ENCODE results near the gene ATXN10. TPM values are rescaled to one million over a fixed set of nuclear protein-coding genes. Genes with fewer than 3 reads are reported as not detected.

The ATXN10 gene
- total RNA-seq, 1 donor from 2014 or later = 121 TPM

DNA sequence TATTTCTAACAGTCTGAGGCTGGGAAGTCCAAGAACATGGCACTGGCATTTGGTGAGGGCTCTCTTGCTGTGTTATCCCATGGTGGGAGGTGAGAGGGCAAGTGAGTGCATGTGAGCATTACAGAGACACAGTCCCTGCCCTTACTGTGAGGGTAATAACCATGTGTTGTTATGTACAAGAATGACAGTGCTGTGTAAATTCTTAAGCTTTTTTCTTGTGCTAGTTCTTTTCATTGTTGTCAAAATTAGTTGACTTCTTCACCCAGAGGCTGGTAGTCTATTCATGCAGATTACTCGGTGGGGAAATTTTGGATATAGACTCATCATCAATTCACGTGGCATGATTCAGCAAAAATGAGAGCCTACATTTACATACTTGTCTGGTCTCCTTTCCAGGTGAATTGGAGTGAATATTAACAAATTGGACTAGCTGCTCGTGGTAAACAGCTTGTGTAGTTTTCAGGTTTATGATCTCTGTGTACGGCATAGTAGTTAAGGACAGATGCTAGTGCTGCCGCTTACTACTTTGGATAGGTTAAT lies 49.3 kb downstream of the ATXN10 start:
- Mint-ChIP-seq H3K9me3 (peaks cover 7% of the 10 kb centered on the region), H3K27me3 (no peaks in the 10 kb centered on the region), H3K4me3 (no peak overlapping the region), H3K27ac (no peak overlapping the region), H3K36me3 (ENCODE audit: low read depth) (peaks cover 43% of the 10 kb centered on the region), H3K4me1 (peaks cover 16% of the 10 kb centered on the region)
- intact Hi-C loops (cut with micrococcal nuclease) = no loop called here
- DNase-seq = no peak

DNA sequence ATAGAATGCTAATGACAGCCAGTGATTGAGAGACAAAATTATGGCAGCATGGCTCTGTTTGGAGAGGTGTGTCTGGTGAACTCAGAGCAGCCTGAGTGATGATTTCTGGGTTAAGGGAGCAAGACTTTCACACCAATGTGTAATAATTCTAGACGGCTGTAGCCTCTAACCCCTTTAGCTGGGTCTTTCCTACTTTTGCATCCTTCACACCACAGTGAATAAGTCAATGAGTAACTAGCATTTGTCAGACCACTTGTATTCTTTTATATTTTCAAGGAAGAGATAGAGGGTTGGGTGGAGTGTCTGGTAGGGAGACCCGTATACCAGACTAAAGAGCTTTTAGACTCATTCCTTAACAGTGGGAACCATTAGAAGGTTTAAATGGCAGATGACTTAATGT lies 50.4 kb downstream of the ATXN10 start:
- Mint-ChIP-seq H3K36me3 (ENCODE audit: low read depth) (peaks cover 40% of the 10 kb centered on the region), H3K9me3 (peaks cover 7% of the 10 kb centered on the region), H3K4me1 (peaks cover 19% of the 10 kb centered on the region), H3K27ac (no peak overlapping the region), H3K4me3 (no peak overlapping the region), H3K27me3 (no peaks in the 10 kb centered on the region)
- intact Hi-C loops (cut with micrococcal nuclease) = no loop called here
- no peak for DNase-seq

DNA sequence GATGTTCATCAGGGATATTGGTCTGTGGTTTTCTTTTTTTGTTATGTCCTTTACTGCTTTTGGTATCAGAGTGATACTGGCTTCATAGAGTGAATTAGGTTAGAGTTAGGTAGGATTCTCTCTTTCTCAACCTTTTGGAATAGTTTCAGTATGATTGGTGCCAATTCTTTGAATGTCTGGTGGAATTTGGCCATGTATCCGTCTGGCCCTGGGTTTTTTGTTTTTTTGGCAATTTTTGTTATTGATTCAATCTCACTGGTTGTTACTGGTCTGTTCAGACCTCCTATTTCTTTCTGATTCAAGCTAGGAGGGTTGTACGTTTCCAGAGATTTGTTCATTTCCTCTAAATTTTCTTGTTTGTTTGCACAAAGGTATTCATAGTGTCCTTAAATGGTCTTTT lies 54.4 kb downstream of the ATXN10 start:
- Mint-ChIP-seq H3K4me3 (no peak overlapping the region), H3K27ac (no peak overlapping the region), H3K9me3 (peaks cover 7% of the 10 kb centered on the region), H3K27me3 (no peaks in the 10 kb centered on the region), H3K36me3 (ENCODE audit: low read depth) (peaks cover 34% of the 10 kb centered on the region), H3K4me1 (peaks cover 23% of the 10 kb centered on the region)
- intact Hi-C loops (cut with micrococcal nuclease) = no loop called here
- DNase-seq = no peak

DNA sequence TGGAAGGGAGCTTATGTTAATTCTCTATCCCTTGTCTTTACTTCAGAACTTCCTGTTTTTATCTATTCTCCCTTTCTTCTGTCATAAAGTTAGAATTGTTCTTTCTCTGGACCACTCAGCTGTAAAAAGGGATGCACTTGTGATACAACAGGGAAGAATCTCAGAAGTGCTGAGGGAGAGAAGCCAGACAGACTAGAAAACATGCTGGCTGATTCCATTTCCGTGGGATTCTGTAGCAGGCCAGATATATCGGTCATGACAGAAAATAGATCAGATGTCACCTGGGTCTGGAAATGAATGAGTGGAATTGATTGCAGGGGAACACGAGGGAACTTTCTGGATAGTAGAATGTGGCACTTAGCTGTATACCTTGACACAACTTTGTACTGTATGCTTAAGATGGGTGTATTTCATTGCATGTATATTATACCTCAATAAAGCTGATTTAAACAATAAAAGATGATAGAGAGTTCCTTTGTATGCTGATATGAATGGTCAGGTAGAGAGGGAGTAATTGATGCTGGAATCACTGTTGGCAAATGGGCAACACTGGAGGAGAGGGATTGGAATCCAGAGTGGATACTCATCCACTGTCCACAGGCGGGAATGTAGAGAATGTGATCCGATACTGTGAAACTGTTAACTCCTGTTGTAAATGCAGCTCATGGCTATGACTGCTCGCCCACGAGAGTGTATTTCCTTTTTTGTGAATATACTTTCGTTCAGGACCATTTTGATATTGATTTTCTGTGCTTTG lies 59.6 kb downstream of the ATXN10 start:
- no peak for DNase-seq
- intact Hi-C loops (cut with micrococcal nuclease) = no loop called here
- Mint-ChIP-seq H3K4me3 (no peak overlapping the region), H3K36me3 (ENCODE audit: low read depth) (peaks cover 20% of the 10 kb centered on the region), H3K4me1 (peaks cover 10% of the 10 kb centered on the region), H3K9me3 (no peaks in the 10 kb centered on the region), H3K27ac (no peak overlapping the region), H3K27me3 (no peaks in the 10 kb centered on the region)

DNA sequence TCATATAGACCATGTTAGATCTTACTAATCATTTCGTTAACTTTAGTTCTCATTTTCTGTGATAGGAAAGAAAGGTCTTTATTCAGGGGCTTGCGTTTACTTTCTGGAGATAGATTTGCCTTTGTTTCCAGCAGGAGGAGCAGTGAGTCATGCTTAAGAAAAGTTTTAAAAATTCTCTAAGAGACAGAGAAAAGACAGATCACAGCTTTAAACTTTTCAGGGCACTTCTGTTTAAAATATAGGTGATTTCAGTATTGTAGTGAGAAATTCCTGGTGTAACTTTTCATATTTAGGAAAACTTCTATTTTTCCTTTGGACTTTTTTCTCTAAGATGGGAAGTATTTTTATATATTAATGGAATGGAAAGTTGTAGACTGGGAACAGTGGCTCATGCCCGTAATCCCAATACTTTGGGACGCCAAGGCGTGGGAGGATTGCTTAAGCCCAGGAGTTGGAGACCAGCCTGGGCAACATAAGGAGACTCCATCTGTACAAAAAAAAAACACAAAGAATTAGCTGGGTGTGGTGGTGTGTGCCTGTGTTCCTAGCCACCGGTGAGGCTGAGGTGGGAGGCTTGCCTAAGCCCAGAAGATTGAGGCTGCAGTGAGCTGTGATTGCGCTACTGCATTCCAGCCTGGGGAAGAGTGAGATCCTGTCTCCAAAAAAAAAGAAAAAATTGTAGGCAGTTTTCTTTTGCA lies 60.3 kb downstream of the ATXN10 start:
- intact Hi-C loops (cut with micrococcal nuclease) = no loop called here
- Mint-ChIP-seq H3K4me3 (no peak overlapping the region), H3K27me3 (no peaks in the 10 kb centered on the region), H3K9me3 (no peaks in the 10 kb centered on the region), H3K4me1 (peaks cover 6% of the 10 kb centered on the region), H3K27ac (no peak overlapping the region), H3K36me3 (ENCODE audit: low read depth) (peaks cover 24% of the 10 kb centered on the region)
- DNase-seq = no peak

DNA sequence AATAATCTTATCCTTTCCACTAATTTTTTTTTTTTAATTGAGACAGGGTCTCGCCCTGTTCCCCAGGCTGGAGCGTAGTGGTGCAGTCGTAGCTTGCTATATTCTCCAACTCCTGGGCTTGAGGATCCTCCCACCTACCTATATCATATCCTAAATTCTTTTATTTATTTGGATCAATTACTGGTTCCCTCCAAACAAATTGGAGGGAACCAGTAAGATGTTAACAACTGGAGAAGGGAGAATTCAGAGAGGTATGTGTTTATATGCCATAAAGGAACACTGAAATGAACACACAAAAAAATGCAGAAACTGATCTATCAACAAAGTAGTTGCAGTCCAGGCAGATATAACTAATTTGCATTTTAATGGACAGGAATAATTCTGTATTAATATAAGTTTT lies 63.6 kb downstream of the ATXN10 start:
- intact Hi-C loops (cut with micrococcal nuclease) = no loop called here
- Mint-ChIP-seq H3K27me3 (no peaks in the 10 kb centered on the region), H3K36me3 (ENCODE audit: low read depth) (peaks cover 38% of the 10 kb centered on the region), H3K27ac (no peak overlapping the region), H3K4me1 (peaks cover 7% of the 10 kb centered on the region), H3K9me3 (no peaks in the 10 kb centered on the region), H3K4me3 (no peak overlapping the region)
- DNase-seq = no peak

DNA sequence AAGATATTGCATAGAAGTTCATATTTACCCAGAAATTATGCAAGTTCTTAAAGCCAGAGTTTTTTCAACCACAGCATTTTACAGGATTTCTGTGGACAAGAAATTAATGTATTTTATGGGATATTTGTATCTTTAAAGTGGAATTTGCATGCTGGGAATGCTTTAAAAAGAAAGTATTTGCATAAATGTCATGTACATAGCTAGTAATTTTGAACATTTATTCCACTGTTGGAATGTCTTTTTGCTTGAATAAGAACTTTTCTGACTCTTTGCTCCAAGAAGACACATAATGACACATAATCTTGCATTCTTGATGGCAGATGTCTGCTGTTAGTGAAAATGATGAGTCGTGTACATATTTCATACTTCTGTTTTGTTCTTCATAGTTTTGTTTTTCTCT lies 66.6 kb downstream of the ATXN10 start:
- Mint-ChIP-seq H3K36me3 (ENCODE audit: low read depth) (peaks cover 51% of the 10 kb centered on the region), H3K27ac (no peak overlapping the region), H3K27me3 (no peaks in the 10 kb centered on the region), H3K9me3 (no peaks in the 10 kb centered on the region), H3K4me1 (peaks cover 8% of the 10 kb centered on the region), H3K4me3 (no peak overlapping the region)
- DNase-seq = no peak
- intact Hi-C loops (cut with micrococcal nuclease) = no loop called here

DNA sequence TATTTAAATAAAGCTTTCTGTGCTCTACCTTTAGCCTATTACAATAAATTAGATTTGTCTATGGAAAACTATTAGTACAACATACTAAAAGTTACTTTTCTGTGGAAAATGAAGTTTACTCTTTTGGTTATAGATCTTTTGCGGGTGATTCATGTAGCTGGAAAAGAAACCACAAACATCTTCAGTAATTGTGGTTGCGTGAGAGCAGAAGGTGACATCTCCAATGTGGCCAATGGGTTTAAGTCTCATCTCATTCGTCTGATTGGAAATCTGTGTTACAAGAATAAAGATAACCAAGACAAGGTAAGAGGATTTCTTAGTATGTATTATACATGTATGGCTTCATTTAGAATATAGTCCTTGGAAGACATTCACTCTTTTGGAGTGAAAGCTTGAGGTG lies 68.6 kb downstream of the ATXN10 start:
- Mint-ChIP-seq H3K36me3 (ENCODE audit: low read depth) (peaks cover 59% of the 10 kb centered on the region), H3K27ac (peak overlapping the region; percentile 25), H3K4me1 (peaks cover 8% of the 10 kb centered on the region), H3K4me3 (no peak overlapping the region), H3K27me3 (no peaks in the 10 kb centered on the region), H3K9me3 (no peaks in the 10 kb centered on the region)
- DNase-seq = no peak
- intact Hi-C loops (cut with micrococcal nuclease) = no loop called here

DNA sequence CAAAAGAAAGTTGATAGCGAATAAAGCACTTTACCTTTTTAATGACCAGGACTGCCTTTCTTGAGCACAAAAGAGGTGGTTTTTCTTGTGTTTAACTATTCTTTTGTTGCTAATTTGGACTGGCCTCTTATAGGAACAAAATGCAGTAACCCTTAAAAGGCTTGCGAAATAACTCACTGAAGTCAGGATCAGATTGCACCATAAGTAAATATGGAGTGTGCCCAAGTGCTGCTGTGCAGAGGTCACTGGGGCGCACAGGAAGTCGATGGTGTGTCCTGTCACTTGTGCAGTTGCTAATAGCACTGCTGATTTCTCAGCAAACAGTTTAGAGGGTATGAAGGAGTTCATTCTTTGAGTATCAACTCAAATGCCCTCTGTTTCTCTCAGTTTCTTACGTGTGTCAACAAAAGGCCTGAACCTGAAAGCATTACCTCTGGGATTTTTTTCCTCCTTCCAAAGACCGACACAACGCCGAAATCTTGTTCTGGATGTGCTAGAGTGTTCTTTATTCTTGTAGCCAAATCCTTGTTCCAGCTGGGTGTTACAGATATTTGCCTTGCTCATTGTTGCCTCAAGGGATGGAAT lies 71.3 kb downstream of the ATXN10 start:
- Mint-ChIP-seq H3K4me3 (no peak overlapping the region), H3K27me3 (no peaks in the 10 kb centered on the region), H3K36me3 (ENCODE audit: low read depth) (peaks cover 49% of the 10 kb centered on the region), H3K4me1 (peaks cover 8% of the 10 kb centered on the region), H3K27ac (no peak overlapping the region), H3K9me3 (no peaks in the 10 kb centered on the region)
- intact Hi-C loops (cut with micrococcal nuclease) = no loop called here
- no peak for DNase-seq

DNA sequence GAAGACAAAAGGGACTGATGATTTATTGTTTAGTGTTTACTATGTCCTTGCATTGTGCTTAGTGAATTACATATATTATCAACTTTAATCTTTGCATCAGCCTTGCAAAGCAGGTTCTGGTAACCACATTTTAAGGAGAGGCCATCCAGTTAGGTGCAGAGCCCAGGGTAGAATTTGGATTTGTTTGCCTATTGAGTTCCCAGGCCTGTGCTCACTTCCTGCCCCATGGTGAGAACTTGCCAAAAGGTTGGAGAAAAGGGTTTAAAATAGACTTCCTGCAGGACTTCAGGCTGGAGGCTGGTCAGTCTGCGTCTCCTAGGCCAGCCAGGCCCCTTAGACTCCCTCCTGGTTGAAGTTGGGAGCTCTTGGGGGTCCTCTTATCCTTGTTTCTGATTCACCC lies 72.1 kb downstream of the ATXN10 start:
- DNase-seq = peak; percentile 37
- H3K36me3 Mint-ChIP-seq (ENCODE audit: low read depth) = peaks cover 44% of the 10 kb centered on the region
- no peaks in the 10 kb centered on the region for H3K9me3 Mint-ChIP-seq
- intact Hi-C loops (cut with micrococcal nuclease) = no loop called here
- H3K27ac Mint-ChIP-seq = no peak overlapping the region
- H3K27me3 Mint-ChIP-seq = no peaks in the 10 kb centered on the region
- peaks cover 8% of the 10 kb centered on the region for H3K4me1 Mint-ChIP-seq
- H3K4me3 Mint-ChIP-seq = no peak overlapping the region

DNA sequence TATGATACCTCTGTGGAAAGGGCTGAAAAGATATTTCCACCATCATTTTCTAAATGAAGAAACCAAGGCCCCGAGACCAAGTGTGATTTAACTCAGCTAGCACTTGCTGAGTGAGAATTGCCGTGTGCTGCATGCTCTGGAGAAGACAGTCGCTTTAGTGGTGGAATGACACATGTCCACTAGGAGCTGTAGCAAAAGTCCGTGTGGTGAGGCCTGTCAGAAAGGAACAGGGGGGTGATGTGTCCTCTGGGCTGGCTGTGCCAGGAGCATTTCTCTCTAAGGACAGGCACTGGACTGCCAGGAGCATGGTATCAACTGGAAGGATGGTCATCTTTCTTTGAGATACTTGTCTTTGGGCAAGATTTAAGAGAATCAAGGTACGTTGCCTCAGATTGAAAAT lies 72.8 kb downstream of the ATXN10 start:
- no peaks in the 10 kb centered on the region for H3K27me3 Mint-ChIP-seq
- H3K4me3 Mint-ChIP-seq = no peak overlapping the region
- peak; percentile 37 for DNase-seq
- intact Hi-C loops (cut with micrococcal nuclease) = no loop called here
- H3K27ac Mint-ChIP-seq = no peak overlapping the region
- H3K9me3 Mint-ChIP-seq = no peaks in the 10 kb centered on the region
- H3K4me1 Mint-ChIP-seq = peaks cover 8% of the 10 kb centered on the region
- H3K36me3 Mint-ChIP-seq (ENCODE audit: low read depth) = peaks cover 40% of the 10 kb centered on the region

DNA sequence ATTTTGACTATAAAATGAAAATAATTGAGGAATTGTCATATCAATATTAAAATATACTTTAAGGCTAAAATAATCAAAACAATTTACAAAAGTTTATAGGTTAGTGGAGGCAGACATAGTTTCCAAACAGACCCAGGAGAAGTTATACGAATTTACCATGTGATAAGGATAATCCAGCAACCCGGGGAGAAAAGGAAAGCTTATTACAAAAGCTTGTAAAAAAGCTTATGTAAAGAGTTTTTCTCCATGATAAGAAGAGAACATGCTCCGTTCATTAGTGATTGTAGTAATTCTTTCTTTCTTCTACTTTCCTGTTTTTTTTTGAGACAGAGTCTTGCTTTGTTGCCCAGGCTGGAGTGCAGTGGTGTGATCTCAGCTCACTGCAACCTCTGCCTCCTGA lies 79.0 kb downstream of the ATXN10 start:
- no peaks in the 10 kb centered on the region for H3K9me3 Mint-ChIP-seq
- intact Hi-C loops (cut with micrococcal nuclease) = no loop called here
- H3K4me1 Mint-ChIP-seq = no peaks in the 10 kb centered on the region
- H3K27ac Mint-ChIP-seq = no peak overlapping the region
- H3K36me3 Mint-ChIP-seq (ENCODE audit: low read depth) = no peaks in the 10 kb centered on the region
- H3K27me3 Mint-ChIP-seq = no peaks in the 10 kb centered on the region
- no peak overlapping the region for H3K4me3 Mint-ChIP-seq
- no peak for DNase-seq

DNA sequence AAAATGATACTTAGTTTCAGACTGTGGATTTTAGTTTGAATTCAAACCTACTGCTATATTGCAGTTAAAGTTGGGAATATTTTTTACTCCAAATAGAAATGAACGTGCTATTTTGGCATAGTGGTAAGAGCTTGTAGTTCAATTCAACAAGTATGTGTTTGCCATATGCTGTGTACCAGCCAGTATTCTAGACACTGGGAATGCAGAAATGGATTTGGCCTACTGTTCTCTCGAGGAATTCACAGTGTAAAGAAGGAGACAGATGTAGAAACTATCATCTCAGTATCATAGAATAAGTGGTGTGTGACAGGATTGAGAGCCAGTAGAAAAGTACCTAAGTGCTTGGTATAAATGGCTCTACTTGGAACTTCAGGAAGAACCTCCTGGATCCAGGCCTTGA lies 80.4 kb downstream of the ATXN10 start:
- no peaks in the 10 kb centered on the region for H3K4me1 Mint-ChIP-seq
- intact Hi-C loops (cut with micrococcal nuclease) = no loop called here
- no peaks in the 10 kb centered on the region for H3K27me3 Mint-ChIP-seq
- no peaks in the 10 kb centered on the region for H3K9me3 Mint-ChIP-seq
- H3K4me3 Mint-ChIP-seq = no peak overlapping the region
- DNase-seq = no peak
- H3K27ac Mint-ChIP-seq = no peak overlapping the region
- H3K36me3 Mint-ChIP-seq (ENCODE audit: low read depth) = peaks cover 3% of the 10 kb centered on the region

DNA sequence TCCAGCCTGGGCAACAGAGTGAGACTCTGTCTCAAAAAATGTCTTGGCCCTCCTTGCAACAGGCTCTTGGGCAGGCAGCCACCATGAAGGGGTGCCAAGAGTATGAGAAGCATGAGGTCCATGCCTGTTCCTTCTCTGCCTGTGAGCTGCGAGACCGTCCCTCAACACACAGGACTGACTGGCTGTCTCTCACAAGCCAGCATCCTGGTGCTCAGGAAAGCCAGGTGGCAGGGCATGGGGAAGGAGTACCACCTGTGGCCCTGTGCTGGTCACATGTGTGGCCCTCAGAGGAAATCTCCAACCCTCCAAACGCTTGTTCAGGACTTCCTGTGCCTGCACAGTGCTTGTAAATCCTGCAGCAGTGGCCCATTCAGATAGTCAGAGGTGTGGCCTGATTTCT lies 83.2 kb downstream of the ATXN10 start:
- Mint-ChIP-seq H3K4me3 (no peak overlapping the region), H3K27ac (no peak overlapping the region), H3K9me3 (no peaks in the 10 kb centered on the region), H3K27me3 (no peaks in the 10 kb centered on the region), H3K36me3 (ENCODE audit: low read depth) (peaks cover 5% of the 10 kb centered on the region), H3K4me1 (no peaks in the 10 kb centered on the region)
- DNase-seq = no peak
- intact Hi-C loops (cut with micrococcal nuclease) = no loop called here

Measured in activated CD4-positive, alpha-beta T cell treated with anti-CD3 and anti-CD28 coated beads, Interleukin-2, amount 10 ng/mL, durations not matched to agents 24 days and 14 days (primary cell).